ENCODE data around the gene NCR1.
"Not testable (repeated sequence)": the region's sequence is repeated elsewhere in the genome, so short reads cannot be mapped to it uniquely, and the experiment has no call there.

Gene NCR1

DNA sequence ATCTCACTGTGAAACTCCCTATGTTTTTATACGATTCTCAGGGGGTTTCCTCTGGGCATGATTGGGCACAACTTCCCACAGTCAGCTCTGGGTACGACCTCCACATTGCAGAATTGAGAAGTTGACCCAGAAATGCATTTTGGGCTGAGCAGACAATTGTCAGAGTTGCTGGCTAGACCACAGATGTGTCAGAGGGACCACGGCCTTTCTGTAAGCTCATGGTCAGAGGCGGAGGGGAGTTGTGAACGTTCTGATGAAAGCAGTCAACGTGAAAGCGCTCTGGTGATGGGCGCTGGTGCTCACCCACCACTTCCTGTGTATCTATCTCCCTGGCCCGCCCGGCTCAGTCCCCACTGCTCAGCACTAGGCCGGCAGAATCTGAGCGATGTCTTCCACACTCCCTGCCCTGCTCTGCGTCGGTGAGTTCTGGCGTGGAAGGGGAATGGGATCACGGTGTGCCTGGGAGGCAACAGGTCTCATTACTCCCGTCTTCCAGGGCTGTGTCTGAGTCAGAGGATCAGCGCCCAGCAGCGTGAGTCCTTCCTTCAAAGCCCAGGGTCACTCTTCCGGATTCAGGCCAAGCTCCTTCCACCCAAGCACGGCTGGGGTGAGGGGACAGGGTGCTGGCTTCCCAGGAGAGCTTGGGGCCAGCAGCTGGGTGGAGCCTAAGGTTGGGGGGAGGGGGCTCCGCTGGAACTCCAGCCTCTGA is at the start of gene NCR1:
Gene NCR1 (plus strand): TSS at position 346 of the 709 bp plus-strand sequence. CDS start 40 bp downstream, at position 386.
- peak; percentile 75 for DNase-seq

DNA sequence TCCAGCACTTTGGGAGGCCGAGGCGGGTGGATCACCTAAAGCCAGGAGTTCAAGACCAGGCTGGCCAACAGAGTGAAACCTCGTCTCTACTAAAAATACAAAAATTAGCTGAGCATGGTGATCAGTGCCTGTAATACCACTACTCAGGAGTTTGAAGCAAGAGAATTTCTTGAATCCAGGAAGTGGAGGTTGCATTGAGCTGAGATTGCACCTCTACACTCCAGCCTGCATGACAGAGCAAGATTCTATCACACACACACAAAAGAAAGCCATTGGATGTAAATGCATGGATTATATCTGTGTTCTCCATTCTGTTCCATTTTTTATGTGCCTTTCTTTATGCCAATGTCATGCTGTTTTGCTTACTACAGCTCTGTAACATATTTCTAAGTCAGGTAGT is 47.5 kb upstream of the NCR1 start:
- not testable (repeated sequence) for DNase-seq

- DNase-seq, result not testable (repeated sequence)
Observed at GRCh38 chr19:54859421-54859820, 46.5 kb upstream of the NCR1 start.

GRCh38 chr19:54863459-54863858 is 42.5 kb upstream of the NCR1 start:
- DNase-seq, result not testable (repeated sequence)

DNA sequence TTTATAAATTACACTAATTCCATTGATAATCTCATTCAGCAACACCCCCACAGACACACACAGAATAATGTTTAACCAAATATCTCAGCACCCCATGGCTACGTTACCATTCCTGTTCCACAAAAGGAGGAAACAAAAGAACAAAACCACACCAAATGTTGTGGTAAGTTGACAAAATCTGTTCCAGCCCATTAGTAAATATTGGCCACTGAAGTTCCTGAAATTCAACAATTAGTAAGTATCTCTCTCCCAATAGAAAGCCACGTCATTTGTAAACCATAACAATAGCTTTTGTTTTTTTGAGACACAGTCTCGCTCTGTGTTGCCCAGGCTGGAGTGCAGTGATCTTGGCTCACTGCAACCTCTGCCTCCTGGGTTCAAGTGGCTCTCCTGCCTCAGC is 34.3 kb upstream of the NCR1 start:
- no peak for DNase-seq

DNA sequence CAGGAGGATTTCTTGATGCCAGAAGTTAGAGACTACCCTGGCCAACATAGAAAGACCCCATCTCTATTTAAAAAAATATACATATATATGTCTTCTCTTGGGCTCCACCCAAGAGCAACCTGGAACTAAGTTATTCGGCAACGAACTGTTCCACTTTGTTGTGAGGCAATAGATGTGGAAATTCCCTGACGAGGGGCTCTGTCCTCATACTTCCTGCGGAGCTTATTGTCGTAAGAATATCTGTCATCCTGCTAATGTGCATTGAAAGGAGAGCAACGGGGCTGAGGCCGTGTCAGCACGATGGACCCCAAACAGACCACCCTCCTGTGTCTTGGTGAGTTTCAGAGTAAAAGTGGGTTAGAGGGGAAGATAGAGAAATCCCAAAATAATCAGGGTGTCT is 32.0 kb upstream of the NCR1 start, which contains the start of gene FCAR:
Gene FCAR (plus strand): TSS at position 246 of the 400 bp plus-strand sequence. CDS start 55 bp downstream, at position 301.
- no peak for DNase-seq

GRCh38 chr19:54875506-54875905 is 30.4 kb upstream of the NCR1 start:
- no peak for DNase-seq

- DNase-seq, result no peak
Observed at GRCh38 chr19:54877471-54877870, 28.5 kb upstream of the NCR1 start.

- no peak for DNase-seq
Observed at GRCh38 chr19:54881884-54882283, 24.1 kb upstream of the NCR1 start.

- DNase-seq, result no peak
Observed at GRCh38 chr19:54882758-54883157, 23.2 kb upstream of the NCR1 start.

- no peak for DNase-seq
Observed at GRCh38 chr19:54883228-54883627, 22.7 kb upstream of the NCR1 start.

- no peak for DNase-seq
Observed at GRCh38 chr19:54888239-54888638, 17.7 kb upstream of the NCR1 start.

DNA sequence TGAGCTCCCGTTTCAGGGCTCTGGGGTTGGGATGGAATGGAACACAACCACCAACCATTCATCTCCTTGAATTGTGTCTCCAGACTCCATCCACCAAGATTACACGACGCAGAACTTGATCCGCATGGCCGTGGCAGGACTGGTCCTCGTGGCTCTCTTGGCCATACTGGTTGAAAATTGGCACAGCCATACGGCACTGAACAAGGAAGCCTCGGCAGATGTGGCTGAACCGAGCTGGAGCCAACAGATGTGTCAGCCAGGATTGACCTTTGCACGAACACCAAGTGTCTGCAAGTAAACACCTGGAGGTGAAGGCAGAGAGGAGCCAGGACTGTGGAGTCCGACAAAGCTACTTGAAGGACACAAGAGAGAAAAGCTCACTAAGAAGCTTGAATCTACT is 16.4 kb upstream of the NCR1 start:
- DNase-seq, result no peak

DNA sequence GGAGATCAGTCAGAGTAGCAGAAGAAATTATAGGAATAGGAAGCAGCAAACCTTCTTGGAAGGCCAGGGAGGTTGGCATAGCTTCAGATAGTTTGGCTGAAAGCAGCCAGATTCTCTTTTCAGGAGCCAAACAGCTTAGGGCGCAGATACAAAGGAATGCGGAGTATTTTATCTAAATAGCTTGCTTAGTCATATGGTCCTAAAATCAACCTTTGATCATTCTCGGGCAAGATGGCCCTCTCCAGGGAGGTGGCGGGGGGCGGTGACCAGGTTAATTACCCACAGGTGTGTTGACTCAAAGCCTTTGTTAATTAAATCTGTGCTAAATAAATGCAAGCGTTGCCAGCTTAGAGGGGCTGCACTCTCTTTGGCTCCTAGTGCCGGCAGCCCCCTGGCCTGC is 12.5 kb upstream of the NCR1 start:
- DNase-seq, result peak; percentile 78

- not testable (repeated sequence) for DNase-seq
Observed at GRCh38 chr19:54894106-54894505, 11.8 kb upstream of the NCR1 start.

DNA sequence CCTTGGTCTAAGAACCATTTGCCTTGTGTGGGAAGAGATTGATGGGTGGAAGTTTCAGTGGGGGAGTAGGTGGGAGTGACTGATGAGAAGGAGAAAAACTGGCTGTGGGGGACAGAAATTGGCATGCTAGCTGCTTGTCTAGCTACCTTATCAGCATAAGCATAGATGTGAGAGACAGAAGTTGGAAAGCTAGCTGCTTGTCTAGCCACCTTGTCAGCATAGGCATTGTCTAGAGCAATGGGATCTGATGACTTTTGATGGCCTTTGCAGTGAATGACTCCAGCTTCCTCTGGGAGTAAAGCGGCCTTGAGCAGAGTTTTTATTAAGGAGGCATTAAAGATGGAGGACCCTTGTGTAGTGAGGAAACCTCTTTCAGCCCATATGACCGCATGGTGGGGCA is 9.9 kb upstream of the NCR1 start:
- DNase-seq, result no peak

GRCh38 chr19:54898685-54899084 is 7.3 kb upstream of the NCR1 start:
- not testable (repeated sequence) for DNase-seq

- DNase-seq, result not testable (repeated sequence)
Observed at GRCh38 chr19:54899646-54900045, 6.3 kb upstream of the NCR1 start.

- not testable (repeated sequence) for DNase-seq
Observed at GRCh38 chr19:54901153-54901552, 4.8 kb upstream of the NCR1 start.

- DNase-seq, result no peak
Observed at GRCh38 chr19:54902061-54902460, 3.9 kb upstream of the NCR1 start.

- DNase-seq, result no peak
Observed at GRCh38 chr19:54903303-54903702, 2.6 kb upstream of the NCR1 start.

- not testable (repeated sequence) for DNase-seq
Observed at GRCh38 chr19:54904261-54904660, 1.7 kb upstream of the NCR1 start.

GRCh38 chr19:54905421-54905802 is 536 bp upstream of the NCR1 start:
- no peak for DNase-seq

DNA sequence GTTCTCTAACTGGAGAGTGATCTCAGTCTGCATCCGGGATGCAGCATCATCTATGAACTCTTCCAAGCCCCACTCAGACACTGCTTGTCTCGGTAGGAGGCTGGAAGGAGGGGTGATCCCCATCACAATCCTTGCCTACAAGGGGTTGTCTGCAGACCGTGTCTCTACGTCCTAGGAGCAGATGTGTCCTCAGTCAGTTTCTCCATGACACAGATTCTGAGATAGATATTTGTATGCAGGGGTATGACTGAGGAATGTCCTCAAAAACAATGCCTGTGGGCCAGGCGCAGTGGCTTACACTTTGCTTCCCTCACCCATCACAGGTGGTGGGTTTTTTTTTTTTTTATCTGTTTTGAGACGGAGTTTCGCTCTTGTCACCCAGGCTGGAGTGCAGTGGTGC is 871 bp downstream of the NCR1 start:
- DNase-seq, result no peak

- DNase-seq, result not testable (repeated sequence)
Observed at GRCh38 chr19:54907899-54908298, 2.0 kb downstream of the NCR1 start.

Data from islet precursor cell (in vitro differentiated cells).